LHCN-M2 (cell line): ENCODE results near the gene GPR162. TPM values are rescaled to one million over a fixed set of nuclear protein-coding genes. Genes with fewer than 3 reads are reported as not detected.

Source experiments
- DNase-seq: peaks from one replicate; pipeline ENCODE4 v3.0.0-alpha.2; 2012; ENCODE audit warnings: low read depth
- total RNA-seq: library from RNA; depleted of rRNA; stranded (reverse); fragments of >200 nt; gene quantifications from 2 replicates; pipeline ENCODE4 v1.2.3, GENCODE V29; 2014

GPR162 gene
- total RNA-seq, 1 experiment from 2014 or later = 2.0 TPM

- DNase-seq = no peak
Observed at GRCh38 chr12:6786416-6787094, 35.1 kb upstream of the GPR162 start.

GRCh38 chr12:6787309-6787708, 34.3 kb upstream of the GPR162 start:
- DNase-seq = no peak

- no peak for DNase-seq
Observed at GRCh38 chr12:6788972-6789924, 32.4 kb upstream of the GPR162 start, which contains the start of gene CD4. Gene CD4 (plus strand): TSS chr12:6789528. CDS start chr12:6800139, 10,611 bp downstream.

GRCh38 chr12:6790496-6791150, 31.0 kb upstream of the GPR162 start:
- no peak for DNase-seq

- DNase-seq = no peak
Observed at GRCh38 chr12:6791931-6792520, 29.6 kb upstream of the GPR162 start.

- no peak for DNase-seq
Observed at GRCh38 chr12:6792522-6793201, 29.0 kb upstream of the GPR162 start.

- DNase-seq = no peak
Observed at GRCh38 chr12:6795088-6795487, 26.5 kb upstream of the GPR162 start.

GRCh38 chr12:6796576-6796975, 25.0 kb upstream of the GPR162 start:
- no peak for DNase-seq

GRCh38 chr12:6799147-6799546, 22.5 kb upstream of the GPR162 start:
- DNase-seq = no peak

GRCh38 chr12:6807170-6807569, 14.5 kb upstream of the GPR162 start:
- no peak for DNase-seq

- no peak for DNase-seq
Observed at GRCh38 chr12:6809056-6809455, 12.6 kb upstream of the GPR162 start.

- no peak for DNase-seq
Observed at GRCh38 chr12:6810758-6811157, 10.9 kb upstream of the GPR162 start.

- DNase-seq = no peak
Observed at GRCh38 chr12:6813363-6813762, 8.3 kb upstream of the GPR162 start.

- DNase-seq = no peak
Observed at GRCh38 chr12:6816598-6816997, 5.0 kb upstream of the GPR162 start.

- DNase-seq = no peak
Observed at GRCh38 chr12:6817098-6817497, 4.5 kb upstream of the GPR162 start.

- DNase-seq = no peak
Observed at GRCh38 chr12:6817662-6818157, 3.9 kb upstream of the GPR162 start.

GRCh38 chr12:6818222-6818621, 3.4 kb upstream of the GPR162 start:
- no peak for DNase-seq

GRCh38 chr12:6818645-6819044, 3.0 kb upstream of the GPR162 start:
- DNase-seq = no peak

- DNase-seq = no peak
Observed at GRCh38 chr12:6819106-6820030, 2.3 kb upstream of the GPR162 start.

GRCh38 chr12:6820166-6820565, 1.5 kb upstream of the GPR162 start:
- no peak for DNase-seq
